Vagina (tissue), 2 donors: ENCODE data around the gene WNT2B.

Experiments
- POLR2A ChIP-seq, 2 donors: fragments of 450-650 bp; IDR thresholded peaks; one replicate each; pipeline ENCODE4 v1.6.1; 2017; ENCODE audit warnings: antibody characterized with exemption in 2 of 2, mild to moderate bottlenecking in 2 of 2, moderate library complexity in 2 of 2
- TF ChIP-seq, protein P1 (sequence below), 3 experiments: fragments of 450-650 bp in 2 of 3; fragments of 200-600 bp in 1 of 3; sonication (generic) in 1 of 3; IDR thresholded peaks; one replicate each; pipeline ENCODE4 v1.5.1; 2017 to 2019; ENCODE audit warnings: antibody characterized with exemption in 3 of 3, mild to moderate bottlenecking in 2 of 3, moderate library complexity in 2 of 3

DNA sequence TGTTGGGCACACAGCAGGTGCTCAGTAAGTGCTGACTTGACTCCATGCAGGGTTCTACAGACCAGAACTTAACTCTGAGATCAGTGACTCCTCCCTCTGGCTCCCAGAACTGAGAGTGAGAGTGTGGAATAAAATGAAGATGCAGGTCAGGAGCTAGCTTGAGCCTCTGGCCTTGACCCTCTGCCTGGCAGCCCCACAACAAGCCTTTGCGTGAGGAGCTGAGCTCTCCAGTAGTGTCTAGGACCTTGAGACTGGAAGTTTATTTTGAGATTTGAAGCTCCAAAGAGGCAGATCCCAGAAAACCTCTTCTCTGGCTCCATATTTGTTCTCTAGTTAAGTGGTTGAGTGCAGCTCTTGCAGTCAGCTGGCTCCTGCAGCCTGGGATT lies 3.4 kb upstream of the WNT2B start:
- TF ChIP-seq POLR2A (IDR thresholded peaks at IDR 0.05), result no peak
- TF ChIP-seq, protein P1, sequence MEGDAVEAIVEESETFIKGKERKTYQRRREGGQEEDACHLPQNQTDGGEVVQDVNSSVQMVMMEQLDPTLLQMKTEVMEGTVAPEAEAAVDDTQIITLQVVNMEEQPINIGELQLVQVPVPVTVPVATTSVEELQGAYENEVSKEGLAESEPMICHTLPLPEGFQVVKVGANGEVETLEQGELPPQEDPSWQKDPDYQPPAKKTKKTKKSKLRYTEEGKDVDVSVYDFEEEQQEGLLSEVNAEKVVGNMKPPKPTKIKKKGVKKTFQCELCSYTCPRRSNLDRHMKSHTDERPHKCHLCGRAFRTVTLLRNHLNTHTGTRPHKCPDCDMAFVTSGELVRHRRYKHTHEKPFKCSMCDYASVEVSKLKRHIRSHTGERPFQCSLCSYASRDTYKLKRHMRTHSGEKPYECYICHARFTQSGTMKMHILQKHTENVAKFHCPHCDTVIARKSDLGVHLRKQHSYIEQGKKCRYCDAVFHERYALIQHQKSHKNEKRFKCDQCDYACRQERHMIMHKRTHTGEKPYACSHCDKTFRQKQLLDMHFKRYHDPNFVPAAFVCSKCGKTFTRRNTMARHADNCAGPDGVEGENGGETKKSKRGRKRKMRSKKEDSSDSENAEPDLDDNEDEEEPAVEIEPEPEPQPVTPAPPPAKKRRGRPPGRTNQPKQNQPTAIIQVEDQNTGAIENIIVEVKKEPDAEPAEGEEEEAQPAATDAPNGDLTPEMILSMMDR (IDR thresholded peaks at IDR 0.05), result no peak
